K562 (cell line): ENCODE measurements around the gene HSD3B7. TPM values are rescaled to one million over a fixed set of nuclear protein-coding genes. Genes with fewer than 3 reads are reported as not detected.
"Not testable (repeated sequence)": the region's sequence is repeated elsewhere in the genome, so short reads cannot be mapped to it uniquely, and the experiment has no call there.

Experiments
- ATAC-seq: fragments of 200-7000 bp; cut with Tn5 transposase; 3 replicates; pipeline ENCODE4 v1.9.1; 2020; ENCODE audit warnings: moderate library complexity
- BruUV-seq: library from RNA; stranded (reverse); fragments of 400-500 nt; replicated peaks from 2 replicates; lab custom pipeline; 2021; lab: Mats Ljungman, UMichigan
- CTCF ChIA-PET: fragments of 300-600 bp; formaldehyde crosslinking; extraction: SDS; loops from one replicate; lab custom pipeline; 2021; ENCODE audit warnings: low intra/inter-chr PET ratio; lab: Yijun Ruan, JAX
- POLR2A ChIA-PET: fragments of 300-600, 350-650 bp; sonication (Branson Sonifier 250); formaldehyde crosslinking; extraction: SDS; loops from one replicate; lab custom pipeline; 2021; ENCODE audit warnings: antibody characterized with exemption, inconsistent platforms; lab: Yijun Ruan, JAX
- DNase-seq, 4 experiments: peaks; one replicate each; pipeline versions ENCODE4 v3.0.0 to v3.0.0-alpha.2; 2011 to 2018; ENCODE audit warnings: low spot score in 3 of 4, mixed read lengths in 3 of 4; ENCODE audit errors: extremely low read depth in 1 of 4
- FAIRE-seq: peaks from 2 replicates; lab custom pipeline; 2011; peaks lifted over from hg19 to GRCh38; lab: Jason Lieb, UNC
- H2AFZ ChIP-seq: 2 replicates; pipeline ENCODE4 v1.6.0; 2011; ENCODE audit warnings: low read depth, low read length, control low read depth, inconsistent platforms
- H3K27ac ChIP-seq: fragments of 200-600 bp; 3 replicates; pipeline ENCODE4 v1.8.0; 2011; ENCODE audit warnings: low read depth, mild to moderate bottlenecking, control low read depth, inconsistent platforms, low read length, moderate library complexity, mixed read lengths; ENCODE audit errors: extremely low read depth
- H3K27me3 ChIP-seq, 2 experiments: fragments of 300-600 bp in 1 of 2; 2 replicates in 1 of 2; 3 replicates in 1 of 2; pipeline versions ENCODE4 v1.6.0 to v1.8.0; 2011; ENCODE audit warnings: inconsistent platforms in 2 of 2, low read length in 2 of 2, mild to moderate bottlenecking in 1 of 2, mixed read lengths in 1 of 2, moderate library complexity in 1 of 2; ENCODE audit not compliant: control insufficient read depth in 2 of 2, insufficient read depth in 2 of 2
- H3K36me3 ChIP-seq: fragments of 300-600 bp; 3 replicates; pipeline ENCODE4 v1.8.0; 2011; ENCODE audit warnings: mild to moderate bottlenecking, low read length, inconsistent platforms; ENCODE audit not compliant: control insufficient read depth, insufficient read depth
- H3K4me1 ChIP-seq, 2 experiments: fragments of 200-600 bp in 1 of 2; replicated peaks in 1 of 2; 2 replicates in 1 of 2; 3 replicates in 1 of 2; pipeline versions ENCODE4 v1.5.1 to v1.8.0; 2011; ENCODE audit warnings: inconsistent platforms in 2 of 2, low read length in 2 of 2, mild to moderate bottlenecking in 1 of 2, mixed read lengths in 1 of 2, moderate library complexity in 1 of 2; ENCODE audit not compliant: control insufficient read depth in 2 of 2, insufficient read depth in 2 of 2
- H3K4me2 ChIP-seq: 2 replicates; pipeline ENCODE4 v1.6.1; 2011; ENCODE audit warnings: low read length, control low read depth, inconsistent platforms, mixed read lengths; ENCODE audit not compliant: insufficient read depth
- H3K4me3 ChIP-seq: fragments of 200-600 bp; sonication (generic), shearing (Covaris generic); 2 replicates; pipeline ENCODE4 v1.5.1; 2016; ENCODE audit warnings: control low read depth, inconsistent platforms
- H3K79me2 ChIP-seq: fragments of 200-600 bp; 3 replicates; pipeline ENCODE4 v1.8.0; 2011; ENCODE audit warnings: low read length, inconsistent platforms; ENCODE audit not compliant: control insufficient read depth, insufficient read depth
- H3K9ac ChIP-seq, 2 experiments: 2 replicates each; pipeline versions ENCODE4 v1.6.0 to v1.6.1; 2011; ENCODE audit warnings: low read depth in 2 of 2, low read length in 2 of 2, control low read depth in 1 of 2, inconsistent platforms in 1 of 2, mild to moderate bottlenecking in 1 of 2, mixed read lengths in 1 of 2; ENCODE audit not compliant: insufficient read depth in 1 of 2
- H3K9me1 ChIP-seq: one replicate; pipeline ENCODE4 v1.6.0; 2011; ENCODE audit warnings: inconsistent platforms, mild to moderate bottlenecking, low read length, moderate library complexity; ENCODE audit not compliant: control insufficient read depth, insufficient read depth
- H3K9me3 ChIP-seq: replicated peaks from 2 replicates; pipeline ENCODE4 v1.5.1; 2011; ENCODE audit warnings: low read depth, low read length, inconsistent platforms; ENCODE audit not compliant: control insufficient read depth, insufficient read depth
- H4K20me1 ChIP-seq: replicated peaks from 2 replicates; pipeline ENCODE4 v1.6.1; 2011; ENCODE audit warnings: low read length, inconsistent platforms, mixed read lengths; ENCODE audit not compliant: control insufficient read depth, insufficient read depth
- BACH1 ChIP-seq: fragments of 200-800 bp; sonication (Bioruptor generic); IDR thresholded peaks from 2 replicates; pipeline ENCODE4 v1.6.1; 2016; ENCODE audit warnings: missing genetic modification characterization, missing compliant biosample characterization
- CBX3 ChIP-seq, 2 experiments: IDR thresholded peaks; 1 replicate in 1 of 2; 2 replicates in 1 of 2; pipeline ENCODE4 v1.6.1; 2012; ENCODE audit warnings: inconsistent platforms in 2 of 2, low read length in 2 of 2, borderline replicate concordance in 1 of 2, control low read depth in 1 of 2
- ELK1 ChIP-seq: sonication (generic); formaldehyde crosslinking; IDR thresholded peaks from 2 replicates; pipeline ENCODE4 v1.8.1; 2022; ENCODE audit warnings: missing genetic modification reagents
- HNRNPH1 ChIP-seq: fragments of 200-400 bp; formaldehyde crosslinking; optimal IDR thresholded peaks from 2 replicates; pipeline ENCODE3; 2017; ENCODE audit warnings: low read depth, mild to moderate bottlenecking, low read length, moderate library complexity
- MAZ ChIP-seq, 2 experiments: fragments of 450-650 bp in 1 of 2; sonication (generic) in 1 of 2; formaldehyde crosslinking; IDR thresholded peaks in 1 of 2; conservative IDR thresholded peaks in 1 of 2; 2 replicates each; pipeline versions ENCODE4 v1.4.0 to v1.5.0; 2020; ENCODE audit warnings: mild to moderate bottlenecking in 1 of 2, missing genetic modification reagents in 1 of 2
- NCOR1 ChIP-seq: fragments of 450-650 bp; IDR thresholded peaks from 2 replicates; pipeline ENCODE4 v1.6.1; 2016; ENCODE audit warnings: mild to moderate bottlenecking, moderate library complexity
- RBM25 ChIP-seq: fragments of 200-400 bp; formaldehyde crosslinking; IDR thresholded peaks from 2 replicates; pipeline ENCODE4 v1.6.1; 2018; ENCODE audit warnings: low read length, low read depth, moderate library complexity; ENCODE audit not compliant: severe bottlenecking
- TOE1 ChIP-seq, 2 experiments: fragments of 450-650 bp in 1 of 2; sonication (generic) in 1 of 2; formaldehyde crosslinking in 1 of 2; IDR thresholded peaks; 2 replicates each; pipeline versions ENCODE4 v1.7.1 to v1.8.0; 2016 to 2022; ENCODE audit warnings: borderline replicate concordance in 2 of 2, mild to moderate bottlenecking in 2 of 2, antibody characterized with exemption in 1 of 2, inconsistent platforms in 1 of 2, low read depth in 1 of 2, missing genetic modification reagents in 1 of 2, moderate library complexity in 1 of 2
- ZNF217 ChIP-seq: sonication (generic); formaldehyde crosslinking; IDR thresholded peaks from 2 replicates; pipeline ENCODE4 v1.8.0; 2022; ENCODE audit warnings: mild to moderate bottlenecking, missing genetic modification reagents
- ZNF830 ChIP-seq: fragments of 250-450 bp; sonication (Bioruptor Pico); IDR thresholded peaks from 2 replicates; pipeline ENCODE4 v1.5.0; 2021; ENCODE audit warnings: mild to moderate bottlenecking
- WGBS: fragments of 100-300 bp; shearing (Covaris generic); methylation state at CpG from one replicate; pipeline ENCODE4 v1.1.6; 2016; ENCODE audit warnings: low coverage, mixed read lengths; ENCODE audit not compliant: insufficient coverage; ENCODE audit errors: missing lambda C conversion rate; 5-methylcytosine and 5-hydroxymethylcytosine counted together
- in situ Hi-C: fragments of 300-500 bp; cut with MboI; formaldehyde crosslinking; loops from 4 replicates; pipeline ENCODE4 v1.15.0; 2018; ENCODE audit warnings: inconsistent platforms, mixed read lengths
- intact Hi-C: fragments of 100-400 bp; cut with micrococcal nuclease; formaldehyde crosslinking; loops from 2 replicates; pipeline ENCODE4 v1.14.2; 2022
- polyA plus RNA-seq, 8 experiments: library from polyadenylated mRNA; depleted of rRNA in 4 of 8; stranded (reverse) in 5 of 8; unstranded in 3 of 8; fragments of >200 nt; fragmentation: Nextera tagmentation in 2 of 8; fragmentation: Illumina TruSeq in 1 of 8; extraction: Ambion mirVana in 2 of 8; extraction: Trizol in 1 of 8; gene quantifications; 2 replicates each; pipeline versions ENCODE4 v1.2.1 to v1.2.3, GENCODE V29; 2011 to 2014; ENCODE audit warnings: inconsistent platforms in 1 of 8, missing spikeins in 1 of 8
- total RNA-seq, 7 experiments: library from RNA; depleted of rRNA in 6 of 7; stranded (reverse); fragments of >200 nt in 6 of 7; fragmentation: Illumina TruSeq in 2 of 7; extraction: Trizol in 2 of 7; gene quantifications; 2 replicates each; pipeline versions ENCODE4 v1.2.1 to v1.2.3, GENCODE V29; 2011 to 2021; ENCODE audit warnings: low replicate concordance in 1 of 7

The HSD3B7 gene
- total and polyA plus RNA-seq, 9 of the 15 experiments (the other 6 are each of a cell fraction or from before 2014, with no cell fraction given) = 5.4 to 49.1 (median 23.0) TPM

DNA sequence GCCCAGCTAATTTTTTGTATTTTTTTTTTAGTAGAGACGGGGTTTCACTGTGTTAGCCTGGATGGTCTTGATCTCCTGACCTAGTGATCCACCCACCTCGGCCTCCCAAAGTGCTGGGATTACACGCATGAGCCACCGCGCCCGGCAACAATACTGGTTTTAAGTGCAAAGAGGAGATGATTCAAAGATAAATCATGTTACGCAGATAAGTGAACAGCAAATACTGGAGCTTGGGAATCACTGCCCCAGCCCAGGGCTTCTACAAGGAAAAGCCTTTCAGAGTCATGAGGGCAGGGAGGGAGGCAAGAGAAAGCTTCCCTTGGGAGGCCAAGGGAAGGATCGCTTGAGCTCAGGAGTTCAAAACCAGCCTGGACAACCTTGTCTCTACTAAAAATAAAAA is 45.4 kb upstream of the HSD3B7 start:
- H4K20me1 ChIP-seq, H3K27me3 ChIP-seq, H3K9ac ChIP-seq, H3K9me3 ChIP-seq, H2AFZ ChIP-seq, BruUV-seq, DNase-seq, H3K4me2 ChIP-seq, intact Hi-C loops, in situ Hi-C loops, H3K9me1 ChIP-seq, H3K27ac ChIP-seq, FAIRE-seq, H3K4me3 ChIP-seq, H3K79me2 ChIP-seq, CTCF ChIA-PET, ATAC-seq: not testable (repeated sequence)
- WGBS = 61% methylated on average over 8 of the region's 8 CpGs
- POLR2A ChIA-PET = interaction anchor here (2.4 to 3.9 kb wide), 2 partner anchors 10 to 14 kb away, joined by 10 to 11 read pairs; partner anchors contain the start of gene ORAI3
- Histone ChIP-seq H3K4me1 (peaks cover 8 to 11% of the 10 kb centered on the region in 2 experiments; a peak in 4 of 5 replicates), H3K36me3 (peaks cover 68% of the 10 kb centered on the region; the same call in 2 of the 3 replicates)

- WGBS = 24% methylated on average over 12 of the region's 15 CpGs
- intact Hi-C loops (no loop called here), in situ Hi-C loops (no loop called here)
- peaks cover 8 to 15% of the 10 kb centered on the region in 2 experiments; a peak in 4 of 5 replicates for H3K4me1 ChIP-seq
- POLR2A ChIA-PET = interaction anchor here (0.6 to 3.9 kb wide), 12 partner anchors 8 to 560 kb away, joined by 3 to 11 read pairs (median 4); partner anchors contain the start of gene ORAI3
- CTCF ChIA-PET = interaction anchor here (0.6 to 0.7 kb wide), 2 partner anchors 165 to 243 kb away, joined by 3 read pairs; partner anchors contain the start of gene SRCAP
- peak overlapping the region in 1 of 2 experiments; percentile 86; a peak in 2 of 4 replicates for H3K9ac ChIP-seq
- peaks cover 65% of the 10 kb centered on the region; the same call in 2 of the 3 replicates for H3K36me3 ChIP-seq
- no peaks in the 10 kb centered on the region for H3K27me3 ChIP-seq
- DNase-seq (peak; percentile 89 to 91 (median 90)), ATAC-seq (peak; percentile 99), FAIRE-seq (peak; percentile 97)
- no peaks in the 10 kb centered on the region for H4K20me1 ChIP-seq
- H3K9me3 ChIP-seq = no peaks in the 10 kb centered on the region
- peak overlapping the region; percentile 37 for H3K27ac ChIP-seq
- H3K4me3 ChIP-seq = no peak overlapping the region
- no TSS peak for BruUV-seq
- H3K9me1 ChIP-seq = peaks cover 3% of the 10 kb centered on the region
- peak overlapping the region; percentile 63 for H3K4me2 ChIP-seq
- H2AFZ ChIP-seq = peak overlapping the region; percentile 61
- no peaks in the 10 kb centered on the region for H3K79me2 ChIP-seq
- TF ChIP-seq HNRNPH1 (no peak), ZNF830 (CRISPR knock-in tag) (no peak), MAZ (CRISPR knock-in tag; conservative IDR thresholded peaks at IDR 0.05 in 1 of 2, IDR thresholded peaks at IDR 0.05 in 1 of 2) (peak in 1 of 2 experiments; percentile 51; a peak in 3 of 4 replicates), BACH1 (tag) (no peak), ZNF217 (CRISPR knock-in tag) (0 out of 2 replicates have a peak, but pooled peaks have one; percentile 71), TOE1 (IDR thresholded peaks at IDR 0.05; ENCODE audit: borderline replicate concordance) (peak; percentile 43; the same call in 1 of the 2 replicates), TOE1 (CRISPR knock-in tag; IDR thresholded peaks at IDR 0.05; ENCODE audit: borderline replicate concordance, low read depth) (no peak), NCOR1 (no peak), RBM25 (no peak), ELK1 (CRISPR knock-in tag) (no peak), CBX3 (IDR thresholded peaks at IDR 0.05; ENCODE audit: borderline replicate concordance in 1 of 2, low read length in 2 of 2) (peak in 1 of 2 experiments; percentile 14; a peak in 1 of 3 replicates)
These were observed 43.2 kb upstream of the HSD3B7 start for GRCh38 chr16:30941600-30942425.
